ENCODE data around the gene FANCE.

Gene FANCE

DNA sequence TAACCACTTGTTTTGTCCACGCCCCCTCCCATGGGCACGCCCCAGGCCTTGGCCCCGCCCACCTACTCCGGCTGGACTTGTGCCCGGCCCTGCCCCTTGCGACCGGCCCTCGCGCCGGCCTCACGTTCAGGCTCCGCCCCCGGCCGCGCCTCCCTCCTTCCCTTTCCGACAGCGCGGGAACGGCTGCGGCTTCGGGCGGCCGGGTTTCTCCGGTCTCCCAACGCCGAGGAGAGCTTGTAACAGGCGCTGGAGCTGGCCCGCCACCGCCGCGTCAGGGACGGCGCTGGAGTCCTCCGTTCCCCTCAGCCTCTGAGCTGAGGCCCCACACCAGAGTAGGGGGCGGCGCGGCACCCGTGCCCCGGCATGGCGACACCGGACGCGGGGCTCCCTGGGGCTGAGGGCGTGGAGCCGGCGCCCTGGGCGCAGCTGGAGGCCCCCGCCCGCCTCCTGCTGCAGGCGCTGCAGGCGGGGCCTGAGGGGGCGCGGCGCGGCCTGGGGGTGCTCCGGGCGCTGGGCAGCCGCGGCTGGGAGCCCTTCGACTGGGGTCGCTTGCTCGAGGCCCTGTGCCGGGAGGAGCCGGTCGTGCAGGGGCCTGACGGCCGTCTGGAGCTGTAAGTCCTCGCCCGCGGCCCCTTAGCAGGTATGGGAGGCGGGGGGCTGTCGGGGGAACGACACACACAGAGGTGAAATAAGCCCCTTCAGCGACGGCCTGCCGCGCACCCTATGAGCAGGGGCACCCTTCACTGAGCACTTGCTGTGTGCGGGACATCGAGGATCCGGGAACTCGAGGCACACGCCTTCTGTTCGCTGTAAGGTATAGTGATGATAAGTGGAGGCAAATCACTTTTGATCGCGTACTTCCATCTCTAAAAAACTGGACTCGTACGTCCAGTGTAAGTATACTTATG, at the start of gene FANCE:
Gene FANCE (plus strand): TSS at position 156 of the 908 bp plus-strand sequence. CDS start 208 bp downstream, at position 364.
- peaks cover 0 to under 1% of the 10 kb centered on the region in 2 donors for H3K36me3 ChIP-seq (ENCODE audit: control insufficient read depth in 2 of 2, insufficient read depth in 2 of 2, low read length in 2 of 2)
- H3K4me1 ChIP-seq (ENCODE audit: control insufficient read depth, insufficient read depth, low read length) = peaks cover 13% of the 10 kb centered on the region
- H3K27me3 ChIP-seq (ENCODE audit: control insufficient read depth in 1 of 2, insufficient read depth in 2 of 2, low read length in 2 of 2) = no peaks in the 10 kb centered on the region
- peak within 1 kb of the TSS; percentile 67 to 76 for H3K4me3 ChIP-seq (ENCODE audit: low read length in 2 of 2)
- peak within 1 kb of the TSS; percentile 41 to 43 for H3K9ac ChIP-seq (ENCODE audit: low read length in 2 of 2)
- H3K27ac ChIP-seq (ENCODE audit: low read length) = peak within 1 kb of the TSS; percentile 37
- H3K9me3 ChIP-seq (ENCODE audit: control insufficient read depth in 2 of 2, low read length in 2 of 2) = no peaks in the 10 kb centered on the region

GRCh38 chr6:35402856-35403191, 49.3 kb upstream of the FANCE start:
- Histone ChIP-seq H3K27ac (ENCODE audit: low read length) (no peak overlapping the region), H3K9me3 (ENCODE audit: control insufficient read depth in 2 of 2, low read length in 2 of 2) (no peaks in the 10 kb centered on the region), H3K4me1 (ENCODE audit: control insufficient read depth, insufficient read depth, low read length) (no peaks in the 10 kb centered on the region), H3K9ac (ENCODE audit: low read length in 2 of 2) (no peak overlapping the region), H3K27me3 (ENCODE audit: control insufficient read depth in 1 of 2, insufficient read depth in 2 of 2, low read length in 2 of 2) (no peaks in the 10 kb centered on the region), H3K36me3 (ENCODE audit: control insufficient read depth in 2 of 2, insufficient read depth in 2 of 2, low read length in 2 of 2) (no peaks in the 10 kb centered on the region), H3K4me3 (ENCODE audit: low read length in 2 of 2) (no peak overlapping the region)

- Histone ChIP-seq H3K9ac (ENCODE audit: low read length in 2 of 2) (no peak overlapping the region), H3K27me3 (ENCODE audit: control insufficient read depth in 1 of 2, insufficient read depth in 2 of 2, low read length in 2 of 2) (no peaks in the 10 kb centered on the region), H3K9me3 (ENCODE audit: control insufficient read depth in 2 of 2, low read length in 2 of 2) (no peaks in the 10 kb centered on the region), H3K4me3 (ENCODE audit: low read length in 2 of 2) (no peak overlapping the region), H3K36me3 (ENCODE audit: control insufficient read depth in 2 of 2, insufficient read depth in 2 of 2, low read length in 2 of 2) (no peaks in the 10 kb centered on the region), H3K27ac (ENCODE audit: low read length) (no peak overlapping the region), H3K4me1 (ENCODE audit: control insufficient read depth, insufficient read depth, low read length) (no peaks in the 10 kb centered on the region)
Measured at GRCh38 chr6:35403544-35404442, 48.3 kb upstream of the FANCE start.

- peaks cover 2% of the 10 kb centered on the region for H3K4me1 ChIP-seq (ENCODE audit: control insufficient read depth, insufficient read depth, low read length)
- no peak overlapping the region for H3K4me3 ChIP-seq (ENCODE audit: low read length in 2 of 2)
- no peaks in the 10 kb centered on the region for H3K27me3 ChIP-seq (ENCODE audit: control insufficient read depth in 1 of 2, insufficient read depth in 2 of 2, low read length in 2 of 2)
- no peak overlapping the region for H3K9ac ChIP-seq (ENCODE audit: low read length in 2 of 2)
- no peak overlapping the region for H3K27ac ChIP-seq (ENCODE audit: low read length)
- no peaks in the 10 kb centered on the region for H3K9me3 ChIP-seq (ENCODE audit: control insufficient read depth in 2 of 2, low read length in 2 of 2)
- peaks cover 4% of the 10 kb centered on the region in 2 donors for H3K36me3 ChIP-seq (ENCODE audit: control insufficient read depth in 2 of 2, insufficient read depth in 2 of 2, low read length in 2 of 2)
Measured at GRCh38 chr6:35406711-35407485, 45.2 kb upstream of the FANCE start.

GRCh38 chr6:35409245-35409644, 42.9 kb upstream of the FANCE start:
- Histone ChIP-seq H3K27ac (ENCODE audit: low read length) (no peak overlapping the region), H3K9me3 (ENCODE audit: control insufficient read depth in 2 of 2, low read length in 2 of 2) (no peaks in the 10 kb centered on the region), H3K36me3 (ENCODE audit: control insufficient read depth in 2 of 2, insufficient read depth in 2 of 2, low read length in 2 of 2) (peaks cover 6 to 15% of the 10 kb centered on the region in 2 donors), H3K9ac (ENCODE audit: low read length in 2 of 2) (no peak overlapping the region), H3K4me3 (ENCODE audit: low read length in 2 of 2) (no peak overlapping the region), H3K4me1 (ENCODE audit: control insufficient read depth, insufficient read depth, low read length) (peaks cover 4% of the 10 kb centered on the region), H3K27me3 (ENCODE audit: control insufficient read depth in 1 of 2, insufficient read depth in 2 of 2, low read length in 2 of 2) (no peaks in the 10 kb centered on the region)

DNA sequence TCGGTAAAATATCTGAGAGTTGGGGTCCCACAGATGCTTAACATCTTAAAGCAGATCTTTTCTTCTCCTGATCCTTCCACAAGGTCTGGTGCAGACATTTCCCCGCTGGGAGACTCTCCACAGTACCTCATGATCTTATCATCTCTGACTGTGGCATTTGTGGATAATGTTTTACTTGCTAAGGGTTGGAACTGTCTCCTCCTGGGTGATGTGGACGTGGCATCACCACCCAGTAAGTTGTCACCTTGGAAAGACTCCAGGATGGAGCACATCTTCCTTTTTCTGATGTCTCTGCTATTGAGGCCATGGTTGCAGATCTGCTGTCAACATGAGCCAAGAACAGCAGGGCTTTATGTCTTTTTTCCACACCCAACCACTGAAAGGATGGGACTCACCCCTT, 42.0 kb upstream of the FANCE start:
- Histone ChIP-seq H3K4me3 (ENCODE audit: low read length in 2 of 2) (no peak overlapping the region), H3K36me3 (ENCODE audit: control insufficient read depth in 2 of 2, insufficient read depth in 2 of 2, low read length in 2 of 2) (peaks cover 6 to 15% of the 10 kb centered on the region in 2 donors), H3K4me1 (ENCODE audit: control insufficient read depth, insufficient read depth, low read length) (peaks cover 12% of the 10 kb centered on the region), H3K9me3 (ENCODE audit: control insufficient read depth in 2 of 2, low read length in 2 of 2) (no peaks in the 10 kb centered on the region), H3K27me3 (ENCODE audit: control insufficient read depth in 1 of 2, insufficient read depth in 2 of 2, low read length in 2 of 2) (no peaks in the 10 kb centered on the region), H3K9ac (ENCODE audit: low read length in 2 of 2) (no peak overlapping the region), H3K27ac (ENCODE audit: low read length) (no peak overlapping the region)

GRCh38 chr6:35411066-35411465, 41.1 kb upstream of the FANCE start:
- peaks cover 6 to 15% of the 10 kb centered on the region in 2 donors for H3K36me3 ChIP-seq (ENCODE audit: control insufficient read depth in 2 of 2, insufficient read depth in 2 of 2, low read length in 2 of 2)

GRCh38 chr6:35412102-35412501, 40.0 kb upstream of the FANCE start:
- Histone ChIP-seq H3K36me3 (ENCODE audit: control insufficient read depth in 2 of 2, insufficient read depth in 2 of 2, low read length in 2 of 2) (peaks cover 6 to 18% of the 10 kb centered on the region in 2 donors), H3K27ac (ENCODE audit: low read length) (no peak overlapping the region), H3K4me1 (ENCODE audit: control insufficient read depth, insufficient read depth, low read length) (peaks cover 17% of the 10 kb centered on the region), H3K4me3 (ENCODE audit: low read length in 2 of 2) (no peak overlapping the region), H3K9me3 (ENCODE audit: control insufficient read depth in 2 of 2, low read length in 2 of 2) (no peaks in the 10 kb centered on the region), H3K27me3 (ENCODE audit: control insufficient read depth in 1 of 2, insufficient read depth in 2 of 2, low read length in 2 of 2) (no peaks in the 10 kb centered on the region), H3K9ac (ENCODE audit: low read length in 2 of 2) (no peak overlapping the region)

More at GRCh38 chr6:35411066-35411465, 41.1 kb upstream of the FANCE start:
- Histone ChIP-seq H3K4me3 (ENCODE audit: low read length in 2 of 2) (no peak overlapping the region), H3K27me3 (ENCODE audit: control insufficient read depth in 1 of 2, insufficient read depth in 2 of 2, low read length in 2 of 2) (no peaks in the 10 kb centered on the region), H3K4me1 (ENCODE audit: control insufficient read depth, insufficient read depth, low read length) (peaks cover 17% of the 10 kb centered on the region), H3K9me3 (ENCODE audit: control insufficient read depth in 2 of 2, low read length in 2 of 2) (no peaks in the 10 kb centered on the region), H3K27ac (ENCODE audit: low read length) (no peak overlapping the region), H3K9ac (ENCODE audit: low read length in 2 of 2) (no peak overlapping the region)

DNA sequence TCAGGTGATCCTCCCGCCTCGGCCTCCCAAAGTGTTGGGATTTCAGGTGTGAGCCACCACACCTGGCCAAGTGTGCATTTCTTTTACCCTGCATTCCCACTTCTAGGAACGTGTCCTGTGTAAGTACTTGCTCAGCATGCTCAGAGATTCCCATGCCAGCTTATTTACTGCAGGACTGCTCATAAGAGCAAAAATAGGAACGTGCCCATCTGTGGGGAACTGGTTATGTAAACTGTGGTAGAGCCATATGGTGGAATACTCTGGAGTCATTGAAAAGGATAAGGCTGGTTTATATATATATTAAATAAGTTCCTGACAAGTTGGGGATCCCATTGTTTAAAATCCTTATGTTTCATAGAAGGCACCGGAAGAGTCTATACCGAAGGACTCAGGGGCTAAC, 38.2 kb upstream of the FANCE start:
- Histone ChIP-seq H3K4me3 (ENCODE audit: low read length in 2 of 2) (no peak overlapping the region), H3K27me3 (ENCODE audit: control insufficient read depth in 1 of 2, insufficient read depth in 2 of 2, low read length in 2 of 2) (no peaks in the 10 kb centered on the region), H3K4me1 (ENCODE audit: control insufficient read depth, insufficient read depth, low read length) (peaks cover 17% of the 10 kb centered on the region), H3K27ac (ENCODE audit: low read length) (peak overlapping the region; percentile 11), H3K36me3 (ENCODE audit: control insufficient read depth in 2 of 2, insufficient read depth in 2 of 2, low read length in 2 of 2) (peaks cover 14 to 21% of the 10 kb centered on the region in 2 donors), H3K9ac (ENCODE audit: low read length in 2 of 2) (no peak overlapping the region), H3K9me3 (ENCODE audit: control insufficient read depth in 2 of 2, low read length in 2 of 2) (no peaks in the 10 kb centered on the region)

Data from stomach smooth muscle (tissue), 2 donors.